Activated CD8-positive, alpha-beta memory T cell treated with anti-CD3 and anti-CD28 coated beads for 48 hours (primary cell): ENCODE measurements around the gene GFY.
A peak's percentile ranks its signal among the peaks of the same experiment; 100 is the strongest.
"Not testable (repeated sequence)": the region's sequence is repeated elsewhere in the genome, so short reads cannot be mapped to it uniquely, and the experiment has no call there.

Experiments used
- DNase-seq, 3 experiments: peaks; one replicate each; pipeline ENCODE4 v3.0.0-alpha.2; 2020; ENCODE audit warnings: low read depth in 2 of 3, low spot score in 2 of 3

The GFY gene

DNA sequence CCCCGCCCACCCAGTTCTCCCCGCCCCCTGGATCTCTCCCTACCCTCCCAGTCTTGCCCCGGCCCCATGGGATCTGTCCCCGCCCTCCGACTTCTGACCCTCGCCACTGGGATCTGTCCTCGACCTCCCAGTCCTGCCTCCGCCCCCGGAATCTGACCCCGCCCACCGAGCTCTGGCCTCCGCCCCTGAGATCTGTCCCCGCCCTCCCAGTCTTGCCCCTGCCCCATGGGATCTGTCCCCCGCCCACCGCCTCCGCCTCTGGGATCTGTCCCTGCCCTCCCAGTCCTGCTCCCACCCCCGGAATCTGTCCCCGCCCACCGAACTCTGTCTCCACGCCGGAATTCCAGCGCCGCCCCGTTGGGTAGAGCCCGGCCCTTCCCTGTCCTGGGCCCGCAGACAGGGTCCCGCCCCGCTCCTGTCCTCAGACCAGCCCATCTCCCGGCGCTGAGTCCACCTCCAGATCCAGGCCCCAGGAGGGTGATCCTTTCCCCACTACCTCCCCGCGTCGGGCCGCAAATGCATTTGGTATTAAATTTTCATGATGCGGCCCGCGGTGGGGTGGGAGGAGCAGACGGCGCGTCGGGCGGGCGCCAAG is 17.7 kb downstream of the GFY start:
- DNase-seq = peak in 1 of 3 experiments; percentile 45

DNA sequence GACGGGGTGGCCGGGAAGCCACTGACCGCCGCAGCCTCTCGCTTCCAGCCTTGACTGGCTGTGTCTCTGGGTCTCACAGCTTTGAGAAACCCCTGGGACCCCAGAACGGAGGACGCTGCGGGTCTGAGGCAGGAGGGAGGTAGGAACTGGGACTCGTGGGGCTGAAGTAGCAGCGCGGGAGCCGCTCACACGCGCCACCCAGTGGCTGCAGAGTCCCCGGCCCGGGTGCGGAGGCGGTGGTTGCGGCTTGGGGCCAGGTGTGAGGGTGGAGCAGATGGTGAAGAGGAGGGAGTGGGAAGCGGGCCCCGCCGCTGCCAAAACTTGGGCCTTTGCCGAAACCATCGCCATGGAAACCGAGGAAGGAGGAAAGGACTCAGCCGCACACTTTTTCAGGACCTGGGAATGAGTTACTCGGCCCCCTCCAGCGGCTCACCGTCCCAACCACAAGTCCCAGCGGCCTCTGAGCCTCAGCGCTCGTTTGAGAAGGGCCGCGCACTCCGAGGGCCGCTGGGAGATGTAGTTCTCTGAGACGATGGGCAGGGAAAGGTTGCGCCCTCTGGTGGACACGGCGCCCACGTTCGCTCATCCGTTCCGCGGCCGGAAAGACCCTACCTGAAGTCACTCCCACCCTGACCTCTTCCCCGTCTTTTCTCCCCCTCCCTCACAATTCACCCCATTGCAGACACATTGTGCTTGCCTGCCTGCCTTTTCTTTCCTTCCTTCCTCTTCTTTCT is 18.3 kb downstream of the GFY start:
- peak; percentile 81 to 90 (median 89) for DNase-seq

DNA sequence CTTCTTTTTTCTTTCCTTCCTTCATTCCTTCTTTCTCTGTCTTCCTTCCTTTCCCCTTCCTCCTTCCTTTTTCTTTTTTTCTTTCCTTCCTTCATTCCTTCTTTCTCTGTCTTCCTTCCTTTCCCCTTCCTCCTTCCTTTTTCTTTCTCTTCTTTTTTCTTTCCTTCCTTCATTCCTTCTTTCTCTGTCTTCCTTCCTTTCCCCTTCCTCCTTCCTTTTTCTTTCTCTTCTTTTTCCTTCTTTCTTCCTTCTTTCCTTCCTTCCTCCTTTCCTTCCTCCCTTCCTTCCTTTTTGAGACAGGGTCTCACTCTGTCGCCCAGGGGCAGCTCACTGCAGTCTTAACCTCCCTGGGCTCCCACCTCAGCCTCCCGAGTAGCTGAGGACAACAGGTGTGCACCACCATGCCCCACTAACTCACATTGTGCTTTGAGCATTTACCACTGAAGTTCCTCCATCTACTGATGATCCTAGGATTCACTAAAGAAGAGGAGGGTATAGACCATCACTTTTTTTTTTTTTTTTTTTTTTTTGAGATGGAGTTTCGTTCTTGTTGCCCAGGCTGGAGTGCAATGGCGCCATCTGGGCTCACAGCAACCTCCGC is 19.0 kb downstream of the GFY start:
- not testable (repeated sequence) for DNase-seq

DNA sequence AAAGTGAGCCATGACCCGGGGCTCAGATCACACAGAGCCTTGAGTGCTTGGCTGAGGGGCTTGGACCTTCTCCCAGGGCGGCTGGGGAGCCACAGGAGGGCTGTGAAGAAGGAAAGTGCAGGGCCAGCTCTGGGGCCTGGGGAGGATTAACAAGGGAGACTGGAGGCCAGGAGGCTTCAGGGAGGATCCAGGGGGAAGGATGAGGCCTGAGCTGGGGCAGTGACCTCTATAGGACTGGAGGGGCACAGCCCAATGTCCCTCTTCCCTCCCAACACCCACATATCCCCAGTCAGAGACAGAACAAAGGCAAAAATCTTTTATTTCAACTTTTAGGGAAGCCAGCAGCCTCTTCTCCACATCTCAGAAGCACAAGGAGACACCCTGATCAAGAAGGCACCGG is 20.8 kb downstream of the GFY start:
- no peak for DNase-seq

- no peak for DNase-seq
Observed at GRCh38 chr19:49447485-49448431, 22.6 kb downstream of the GFY start.

DNA sequence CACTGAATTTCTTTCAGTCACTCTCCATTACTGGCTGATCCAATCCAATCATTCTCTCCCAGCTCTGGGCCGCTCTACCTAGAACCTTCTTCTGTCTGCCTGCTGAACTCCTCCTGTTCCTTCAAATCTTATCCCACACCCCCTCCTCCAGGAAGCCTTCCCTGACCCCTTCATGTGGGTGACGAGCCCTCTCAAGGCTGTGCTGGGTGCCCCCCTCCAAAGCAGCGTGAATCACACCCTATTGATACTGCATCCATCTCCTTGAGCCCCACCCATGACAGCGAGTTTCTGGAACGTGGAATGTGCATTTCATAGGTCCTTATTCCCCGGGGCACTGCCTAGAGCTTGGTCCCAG is 23.2 kb downstream of the GFY start:
- DNase-seq = no peak

DNA sequence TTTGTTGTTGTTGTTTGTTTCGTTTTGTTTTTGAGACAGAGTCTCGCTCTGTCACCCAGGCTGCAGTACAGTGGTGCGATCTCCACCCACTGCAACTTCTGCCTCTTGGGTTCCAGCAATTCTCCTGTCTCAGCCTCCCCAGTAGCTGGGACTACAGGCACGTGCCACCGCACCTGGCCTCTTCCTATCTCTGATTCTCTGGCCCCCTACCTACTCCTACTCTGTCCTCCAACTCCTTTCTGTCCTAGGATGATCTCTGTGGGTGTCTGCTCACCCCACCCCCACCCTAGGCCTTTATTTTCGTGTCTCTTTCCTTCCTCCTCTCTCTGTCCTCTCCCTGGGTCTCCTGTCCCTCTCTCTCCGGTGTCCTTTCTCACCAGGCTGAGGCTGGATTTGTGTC is 25.2 kb downstream of the GFY start:
- no peak for DNase-seq

DNA sequence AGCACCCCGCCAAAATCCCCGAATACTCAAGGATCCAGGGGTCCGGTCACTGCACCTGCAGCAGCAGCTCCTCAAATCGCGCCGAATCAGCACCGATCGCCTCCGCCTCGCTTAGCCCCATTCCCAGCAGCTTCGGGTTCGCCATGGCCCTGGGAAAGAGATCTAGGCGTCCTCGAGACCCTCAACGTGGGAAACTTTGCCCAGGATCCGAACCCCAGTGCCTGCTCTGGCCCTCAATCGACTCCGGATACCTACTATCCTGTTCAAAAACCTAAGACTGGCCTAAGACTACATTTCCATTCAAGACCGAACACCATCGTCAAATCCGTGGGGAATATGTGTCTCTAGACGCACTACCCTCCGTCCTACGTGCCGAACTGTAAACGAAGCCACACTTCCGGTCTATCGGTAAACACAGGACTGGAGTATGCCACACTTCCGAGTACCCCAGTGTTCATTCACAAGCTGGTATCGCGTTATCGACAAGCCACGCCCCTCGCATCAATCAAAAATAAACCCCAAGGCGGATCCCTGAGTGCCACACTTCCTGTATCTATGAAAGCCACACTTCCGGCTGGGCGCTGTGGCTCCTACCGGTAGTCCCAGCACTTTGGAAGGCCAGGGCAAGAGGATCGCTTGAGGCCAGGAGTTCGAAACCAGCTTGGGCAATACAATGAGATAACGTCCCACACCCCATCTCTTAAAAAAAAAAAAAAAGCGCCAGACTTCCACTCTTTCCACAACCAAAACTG is 26.4 kb downstream of the GFY start, which contains the start of gene PIH1D1:
TSS of gene PIH1D1 (minus strand) at position 385 of the 752 bp plus-strand sequence. CDS start at position 145, 240 bp downstream.
- DNase-seq = peak; percentile 69 to 87 (median 81)

DNA sequence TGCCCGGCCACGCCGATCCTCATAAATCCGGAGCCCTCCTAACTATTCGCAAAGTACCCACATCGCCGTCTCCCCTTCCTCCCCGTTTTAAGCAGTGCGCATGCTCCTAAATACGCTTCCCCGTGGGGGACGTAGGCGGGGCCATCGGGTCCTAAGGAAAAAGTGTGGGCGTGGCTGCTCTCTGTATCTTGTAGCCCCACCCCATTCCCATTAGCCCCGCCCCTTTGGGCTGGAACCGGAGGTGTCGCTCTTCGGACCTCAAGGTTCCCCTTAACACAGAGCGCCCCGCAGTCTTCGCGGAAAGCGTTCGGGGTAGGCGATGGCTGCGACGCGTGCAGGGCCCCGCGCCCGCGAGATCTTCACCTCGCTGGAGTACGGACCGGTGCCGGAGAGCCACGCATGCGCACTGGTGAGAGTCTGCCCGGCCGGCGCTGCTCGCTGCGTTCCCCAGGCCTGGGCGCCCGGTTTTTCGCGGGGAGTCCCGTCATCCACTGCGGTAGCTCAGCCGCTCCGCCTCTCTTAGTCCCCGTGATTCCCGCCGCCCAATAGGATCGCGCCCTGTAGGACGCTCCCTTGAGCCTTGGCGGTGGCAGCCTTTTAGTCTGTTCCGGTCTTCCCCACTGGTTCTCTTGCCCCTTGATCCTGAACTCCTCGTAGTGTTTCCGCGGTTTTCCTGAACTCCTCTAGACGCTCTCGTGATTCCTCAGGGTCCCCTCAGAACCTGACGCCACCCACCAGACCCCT is 28.0 kb downstream of the GFY start, which contains the start of gene ALDH16A1:
TSS of gene ALDH16A1 (plus strand) at position 213 of the 744 bp plus-strand sequence. CDS start at position 320, 107 bp downstream.
- peak; percentile 92 to 96 (median 95) for DNase-seq

- DNase-seq = no peak
Observed at GRCh38 chr19:49453757-49454240, 28.6 kb downstream of the GFY start.

GRCh38 chr19:49455773-49456172 is 30.6 kb downstream of the GFY start:
- DNase-seq = no peak

DNA sequence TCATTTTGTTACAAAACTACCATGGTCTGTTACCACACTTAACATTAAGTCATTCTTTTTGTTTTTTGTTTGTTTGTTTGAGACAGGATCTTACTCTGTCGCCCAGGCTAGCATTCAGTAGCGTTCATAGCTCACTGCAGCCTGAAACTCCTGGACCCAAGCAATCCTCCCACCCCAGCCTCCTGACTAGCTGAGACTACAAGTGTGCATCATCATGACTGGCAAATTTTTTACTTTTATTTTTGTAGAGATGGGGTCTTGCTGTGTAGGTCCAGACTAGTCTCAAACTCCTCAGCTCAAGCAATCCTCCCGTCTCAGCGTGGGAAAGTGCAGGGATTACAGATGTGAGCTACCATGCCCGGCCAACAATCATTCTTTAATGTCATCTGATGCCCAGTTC is 31.1 kb downstream of the GFY start:
- DNase-seq = no peak

DNA sequence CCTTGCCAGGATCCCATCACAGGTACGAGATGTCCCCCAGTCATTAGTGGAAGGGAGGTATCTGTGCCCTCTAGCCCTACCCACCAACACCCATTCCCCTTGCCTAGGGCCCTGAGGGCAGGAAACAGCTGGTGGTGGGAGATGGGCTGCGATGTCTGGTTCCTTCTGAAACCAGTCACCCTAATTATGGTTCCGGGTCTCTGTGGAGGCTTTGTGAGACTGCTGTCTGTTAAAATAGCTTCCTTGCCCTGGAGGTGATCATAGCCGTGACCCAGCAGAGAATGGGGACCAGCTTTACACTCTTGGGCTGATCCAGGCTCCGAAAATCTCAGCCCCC is 33.3 kb downstream of the GFY start:
- DNase-seq = no peak

DNA sequence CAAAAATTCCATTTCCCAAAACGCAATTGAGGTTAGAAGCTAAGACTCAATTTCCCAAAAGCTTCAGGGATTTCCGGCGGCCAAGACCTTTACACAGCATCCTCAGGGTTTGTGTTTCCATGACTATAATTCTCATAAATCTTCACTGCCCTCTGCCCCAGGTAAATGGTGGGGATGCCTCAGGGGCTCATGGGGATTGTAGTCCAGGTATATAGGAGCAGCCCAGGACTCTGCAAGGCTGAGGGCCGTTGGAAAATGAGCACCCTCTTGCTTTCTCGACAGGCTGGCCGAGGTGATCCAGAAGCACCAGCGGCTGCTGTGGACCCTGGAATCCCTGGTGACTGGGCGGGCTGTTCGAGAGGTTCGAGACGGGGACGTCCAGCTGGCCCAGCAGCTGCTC is 34.2 kb downstream of the GFY start:
- no peak for DNase-seq

DNA sequence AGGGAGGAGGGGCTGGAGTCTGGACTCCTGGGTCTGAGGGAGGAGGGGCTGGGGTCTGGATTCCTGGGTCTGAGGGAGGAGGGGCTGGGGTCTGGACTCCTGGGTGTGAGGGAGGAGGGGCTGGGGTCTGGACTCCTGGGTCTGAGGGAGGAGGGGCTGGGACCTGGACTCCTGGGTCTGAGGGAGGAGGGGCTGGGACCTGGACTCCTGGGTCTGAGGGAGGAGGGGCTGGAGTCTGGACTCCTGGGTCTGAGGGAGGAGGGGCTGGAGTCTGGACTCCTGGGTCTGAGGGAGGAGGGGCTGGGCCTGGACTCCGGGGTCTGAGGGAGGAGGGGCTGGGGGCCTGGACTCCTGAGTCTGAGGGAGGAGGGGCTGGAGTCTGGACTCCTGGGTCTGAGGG is 35.9 kb downstream of the GFY start:
- not testable (repeated sequence) for DNase-seq

DNA sequence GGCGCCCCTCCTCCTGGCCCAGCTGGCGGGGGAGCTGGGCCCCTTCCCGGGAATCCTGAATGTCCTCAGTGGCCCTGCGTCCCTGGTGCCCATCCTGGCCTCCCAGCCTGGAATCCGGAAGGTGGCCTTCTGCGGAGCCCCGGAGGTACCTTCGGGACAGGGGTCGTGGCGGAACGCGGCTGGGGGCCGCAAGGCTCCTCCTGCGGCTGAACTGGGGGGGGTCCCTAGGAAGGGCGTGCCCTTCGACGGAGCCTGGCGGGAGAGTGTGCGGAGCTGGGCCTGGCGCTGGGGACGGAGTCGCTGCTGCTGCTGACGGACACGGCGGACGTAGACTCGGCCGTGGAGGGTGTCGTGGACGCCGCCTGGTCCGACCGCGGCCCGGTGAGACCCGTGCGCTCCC is 36.5 kb downstream of the GFY start:
- no peak for DNase-seq

- DNase-seq = no peak
Observed at GRCh38 chr19:49462492-49462891, 37.3 kb downstream of the GFY start.

DNA sequence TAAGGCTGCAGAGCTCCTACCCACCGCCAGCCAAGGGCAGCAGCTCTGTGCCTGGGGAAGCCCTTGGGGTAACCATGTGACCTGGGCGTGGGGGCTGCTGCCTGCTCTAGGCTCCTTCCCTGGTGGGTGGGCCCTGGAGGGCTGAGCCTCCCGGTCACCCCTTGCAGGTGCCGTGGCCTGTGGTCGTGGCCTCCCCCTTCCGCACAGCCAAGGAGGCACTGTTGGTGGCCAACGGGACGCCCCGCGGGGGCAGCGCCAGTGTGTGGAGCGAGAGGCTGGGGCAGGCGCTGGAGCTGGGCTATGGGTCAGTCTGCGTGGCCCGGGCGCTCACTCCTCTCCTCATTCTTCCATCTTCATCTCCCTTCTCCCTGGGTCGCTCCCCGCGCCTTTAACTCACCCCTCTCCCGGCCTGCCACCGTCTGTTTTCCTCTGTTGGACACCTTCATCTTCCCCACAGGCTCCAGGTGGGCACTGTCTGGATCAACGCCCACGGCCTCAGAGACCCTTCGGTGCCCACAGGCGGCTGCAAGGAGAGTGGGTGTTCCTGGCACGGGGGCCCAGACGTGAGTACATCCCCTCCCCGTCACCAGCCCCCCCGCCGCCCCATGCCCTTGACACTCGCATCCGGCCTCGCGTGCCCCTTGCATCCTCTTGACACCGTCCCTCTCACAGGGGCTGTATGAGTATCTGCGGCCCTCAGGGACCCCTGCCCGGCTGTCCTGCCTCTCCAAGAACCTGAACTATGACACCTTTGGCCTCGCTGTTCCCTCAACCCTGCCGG is 39.0 kb downstream of the GFY start:
- DNase-seq = no peak

GRCh38 chr19:49465371-49465770 is 40.2 kb downstream of the GFY start:
- no peak for DNase-seq
